IMR-90 (cell line): Measurements from ENCODE around the gene SCAF4.

Experiments
- BHLHE40 ChIP-seq: fragments of 150-350 bp; IDR thresholded peaks from 2 replicates; pipeline ENCODE4 v1.6.1; 2016; ENCODE audit warnings: mild to moderate bottlenecking, low read depth, low read length
- CEBPB ChIP-seq: IDR thresholded peaks from 2 replicates; pipeline ENCODE4 v1.6.1; 2012; ENCODE audit warnings: low read depth, low read length, improper control_type of control experiment
- MAFK ChIP-seq: IDR thresholded peaks from 2 replicates; pipeline ENCODE4 v1.6.1; 2012; ENCODE audit warnings: low read depth, low read length, improper control_type of control experiment
- POLR2A ChIP-seq: IDR thresholded peaks from 2 replicates; pipeline ENCODE4 v1.6.1; 2012; ENCODE audit warnings: mild to moderate bottlenecking, low read depth, low read length
- RAD21 ChIP-seq: IDR thresholded peaks from 2 replicates; pipeline ENCODE4 v1.6.1; 2012; ENCODE audit warnings: low read length, improper control_type of control experiment
- RCOR1 ChIP-seq: IDR thresholded peaks from 2 replicates; pipeline ENCODE4 v1.6.1; 2012; ENCODE audit warnings: mild to moderate bottlenecking, low read length, improper control_type of control experiment; ENCODE audit not compliant: insufficient replicate concordance
- RFX5 ChIP-seq: IDR thresholded peaks from 2 replicates; pipeline ENCODE4 v1.8.0; 2012; ENCODE audit warnings: low read depth, mild to moderate bottlenecking, low read length, moderate library complexity
- SMC3 ChIP-seq: fragments of 150-350 bp; IDR thresholded peaks from 2 replicates; pipeline ENCODE4 v1.6.1; 2016; ENCODE audit warnings: low read depth, mild to moderate bottlenecking, antibody characterized with exemption, low read length, moderate library complexity
- TF ChIP-seq, protein P1 (sequence below): conservative IDR thresholded peaks from 2 replicates; pipeline ENCODE4 v1.5.1; 2012; ENCODE audit warnings: mild to moderate bottlenecking, low read depth, low read length, improper control_type of control experiment

DNA sequence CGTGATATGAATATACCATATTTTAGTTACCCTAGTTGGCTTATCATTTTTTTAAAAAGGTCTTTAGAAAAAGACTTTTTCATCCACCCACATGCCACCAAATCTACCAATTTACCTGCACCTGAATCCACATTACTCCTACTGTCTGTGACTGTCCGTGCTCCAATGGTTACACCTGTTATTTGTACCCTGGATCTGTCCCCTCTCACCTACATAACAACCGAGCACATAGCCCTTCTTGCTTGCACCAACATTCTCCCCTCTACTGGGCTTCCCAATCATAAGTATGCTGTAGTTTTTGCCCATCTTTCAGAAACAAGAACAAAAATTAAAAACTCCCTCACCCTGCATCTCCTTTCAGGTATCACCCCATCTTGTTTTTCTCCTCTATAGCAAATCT lies 54.9 kb downstream of the SCAF4 start:
- TF ChIP-seq, protein P1, sequence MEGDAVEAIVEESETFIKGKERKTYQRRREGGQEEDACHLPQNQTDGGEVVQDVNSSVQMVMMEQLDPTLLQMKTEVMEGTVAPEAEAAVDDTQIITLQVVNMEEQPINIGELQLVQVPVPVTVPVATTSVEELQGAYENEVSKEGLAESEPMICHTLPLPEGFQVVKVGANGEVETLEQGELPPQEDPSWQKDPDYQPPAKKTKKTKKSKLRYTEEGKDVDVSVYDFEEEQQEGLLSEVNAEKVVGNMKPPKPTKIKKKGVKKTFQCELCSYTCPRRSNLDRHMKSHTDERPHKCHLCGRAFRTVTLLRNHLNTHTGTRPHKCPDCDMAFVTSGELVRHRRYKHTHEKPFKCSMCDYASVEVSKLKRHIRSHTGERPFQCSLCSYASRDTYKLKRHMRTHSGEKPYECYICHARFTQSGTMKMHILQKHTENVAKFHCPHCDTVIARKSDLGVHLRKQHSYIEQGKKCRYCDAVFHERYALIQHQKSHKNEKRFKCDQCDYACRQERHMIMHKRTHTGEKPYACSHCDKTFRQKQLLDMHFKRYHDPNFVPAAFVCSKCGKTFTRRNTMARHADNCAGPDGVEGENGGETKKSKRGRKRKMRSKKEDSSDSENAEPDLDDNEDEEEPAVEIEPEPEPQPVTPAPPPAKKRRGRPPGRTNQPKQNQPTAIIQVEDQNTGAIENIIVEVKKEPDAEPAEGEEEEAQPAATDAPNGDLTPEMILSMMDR, result no peak
- TF ChIP-seq RAD21 (no peak), POLR2A (no peak), CEBPB (no peak), RFX5 (no peak), RCOR1 (no peak), SMC3 (no peak), MAFK (no peak), BHLHE40 (no peak)
